GM12801 (cell line): ENCODE data around the gene NIP7.

Experiments used
- CTCF ChIP-seq: IDR thresholded peaks from one replicate; pipeline ENCODE4 v1.5.1; 2011; ENCODE audit warnings: control low read depth; ENCODE audit not compliant: insufficient read length; ENCODE audit errors: extremely low read depth

NIP7 gene

GRCh38 chr16:69339289-69340094 is at the start of gene NIP7, which contains the start of gene COG8:
TSS of gene NIP7 (plus strand) at chr16:69339772. CDS start at chr16:69339830, 58 bp downstream.
TSS of gene COG8 (minus strand) at chr16:69339564. CDS start at chr16:69339552, 12 bp downstream.
- TF ChIP-seq CTCF, result no peak

- no peak for TF ChIP-seq CTCF
Measured at GRCh38 chr16:69293401-69293800, 46.2 kb upstream of the NIP7 start.

GRCh38 chr16:69294051-69294450 is 45.5 kb upstream of the NIP7 start:
- TF ChIP-seq CTCF, result no peak

GRCh38 chr16:69298261-69298660 is 41.3 kb upstream of the NIP7 start:
- no peak for TF ChIP-seq CTCF

- TF ChIP-seq CTCF, result no peak
Measured at GRCh38 chr16:69301187-69301586, 38.4 kb upstream of the NIP7 start.

- TF ChIP-seq CTCF, result no peak
Measured at GRCh38 chr16:69301861-69302260, 37.7 kb upstream of the NIP7 start.

- TF ChIP-seq CTCF, result no peak
Measured at GRCh38 chr16:69302301-69302700, 37.3 kb upstream of the NIP7 start.
